IMR-90 (cell line): Measurements from ENCODE around the gene MYADM. TPM values are rescaled to one million over a fixed set of nuclear protein-coding genes. Genes with fewer than 3 reads are reported as not detected.

Experiments
- ATAC-seq: fragments of 200-7000 bp; cut with Tn5 transposase; 2 replicates; pipeline ENCODE4 v1.9.1; 2020; ENCODE audit warnings: low read depth, mild to moderate bottlenecking, moderate library complexity
- BruUV-seq: library from RNA; stranded (reverse); fragments of 400-500 nt; replicated peaks from 2 replicates; lab custom pipeline; 2021; lab: Mats Ljungman, UMichigan
- CTCF ChIA-PET: fragments of 300-600 bp; formaldehyde crosslinking; extraction: SDS; loops from one replicate; lab custom pipeline; 2021; ENCODE audit warnings: antibody characterized with exemption; lab: Yijun Ruan, JAX
- POLR2A ChIA-PET: fragments of 300-600 bp; sonication (Branson Sonifier 250); formaldehyde crosslinking; loops from one replicate; lab custom pipeline; 2022; ENCODE audit warnings: antibody characterized with exemption; ENCODE audit not compliant: unreplicated experiment; lab: Charles Lee
- DNase-seq: peaks from one replicate; pipeline ENCODE4 v3.0.0; 2013
- H2AFZ ChIP-seq: replicated peaks from 2 replicates; pipeline ENCODE3; 2013; ENCODE audit warnings: low read length, mild to moderate bottlenecking; ENCODE audit not compliant: poor library complexity
- H2AK5ac ChIP-seq: 2 replicates; pipeline ENCODE4 v1.6.1; 2013; ENCODE audit warnings: low read depth, low read length, inconsistent platforms
- H2AK9ac ChIP-seq: replicated peaks from 2 replicates; pipeline ENCODE3; 2013; ENCODE audit warnings: mild to moderate bottlenecking, low read depth, low read length, moderate library complexity; ENCODE audit not compliant: poor library complexity
- H2BK120ac ChIP-seq: 2 replicates; pipeline ENCODE4 v1.6.1; 2013; ENCODE audit warnings: low read depth, low read length, inconsistent platforms
- H2BK15ac ChIP-seq: 3 replicates; pipeline ENCODE4 v1.6.1; 2013; ENCODE audit warnings: low read depth, low read length, inconsistent platforms
- H2BK20ac ChIP-seq: 2 replicates; pipeline ENCODE4 v1.6.1; 2013; ENCODE audit warnings: low read depth, mild to moderate bottlenecking, inconsistent platforms, low read length, moderate library complexity
- H2BK5ac ChIP-seq: 2 replicates; pipeline ENCODE4 v1.6.1; 2013; ENCODE audit warnings: mild to moderate bottlenecking, low read depth, low read length, inconsistent platforms; ENCODE audit not compliant: poor library complexity, severe bottlenecking
- H3K14ac ChIP-seq: replicated peaks from 2 replicates; pipeline ENCODE4 v1.6.1; 2013; ENCODE audit warnings: low read depth, low read length, inconsistent platforms
- H3K18ac ChIP-seq: 2 replicates; pipeline ENCODE4 v1.6.1; 2013; ENCODE audit warnings: low read depth, low read length, control low read depth
- H3K23ac ChIP-seq: 2 replicates; pipeline ENCODE4 v1.6.1; 2013; ENCODE audit warnings: low read depth, low read length, inconsistent platforms
- H3K27ac ChIP-seq: 2 replicates; pipeline ENCODE4 v1.5.1; 2013; ENCODE audit warnings: mild to moderate bottlenecking, control low read depth, low read length; ENCODE audit not compliant: insufficient read depth
- H3K27me3 ChIP-seq: 2 replicates; pipeline ENCODE4 v1.6.1; 2013; ENCODE audit warnings: low read length; ENCODE audit not compliant: control insufficient read depth, insufficient read depth
- H3K36me3 ChIP-seq: 2 replicates; pipeline ENCODE4 v1.6.1; 2013; ENCODE audit warnings: low read length, mixed read lengths; ENCODE audit not compliant: control insufficient read depth, insufficient read depth
- H3K4ac ChIP-seq: 2 replicates; pipeline ENCODE4 v1.6.1; 2013; ENCODE audit warnings: low read depth, low read length, inconsistent platforms
- H3K4me1 ChIP-seq: 2 replicates; pipeline ENCODE4 v1.6.1; 2013; ENCODE audit warnings: low read length, mixed read lengths; ENCODE audit not compliant: control insufficient read depth, insufficient read depth
- H3K4me2 ChIP-seq: 2 replicates; pipeline ENCODE4 v1.6.1; 2013; ENCODE audit warnings: low read depth, mild to moderate bottlenecking, control low read depth, low read length, moderate library complexity
- H3K4me3 ChIP-seq: 2 replicates; pipeline ENCODE4 v1.5.1; 2013; ENCODE audit warnings: low read depth, mild to moderate bottlenecking, control low read depth, low read length, moderate library complexity; ENCODE audit not compliant: insufficient read depth
- H3K56ac ChIP-seq: 2 replicates; pipeline ENCODE4 v1.6.1; 2013; ENCODE audit warnings: low read length, inconsistent platforms; ENCODE audit not compliant: insufficient read depth; ENCODE audit errors: extremely low read depth
- H3K79me1 ChIP-seq, 2 experiments: 2 replicates each; pipeline ENCODE4 v1.6.1; 2013; ENCODE audit warnings: low read length in 2 of 2, inconsistent platforms in 1 of 2, low read depth in 1 of 2
- H3K9ac ChIP-seq: 2 replicates; pipeline ENCODE4 v1.6.1; 2013; ENCODE audit warnings: low read depth, low read length, control low read depth
- H3K9me1 ChIP-seq: 2 replicates; pipeline ENCODE4 v1.6.1; 2013; ENCODE audit warnings: low read length, inconsistent platforms; ENCODE audit not compliant: insufficient read depth
- H3K9me3 ChIP-seq: 2 replicates; pipeline ENCODE4 v1.6.1; 2013; ENCODE audit warnings: low read length; ENCODE audit not compliant: control insufficient read depth, insufficient read depth
- H4K20me1 ChIP-seq: 2 replicates; pipeline ENCODE4 v1.6.1; 2013; ENCODE audit warnings: low read length, inconsistent platforms; ENCODE audit not compliant: insufficient read depth
- H4K5ac ChIP-seq: 2 replicates; pipeline ENCODE4 v1.6.1; 2013; ENCODE audit warnings: mild to moderate bottlenecking, low read depth, low read length, control low read depth
- H4K8ac ChIP-seq, 2 experiments: 2 replicates each; pipeline ENCODE4 v1.6.1; 2013; ENCODE audit warnings: low read depth in 2 of 2, low read length in 2 of 2, control low read depth in 1 of 2, inconsistent platforms in 1 of 2
- H4K91ac ChIP-seq: 2 replicates; pipeline ENCODE4 v1.6.1; 2013; ENCODE audit warnings: low read depth, low read length, inconsistent platforms; ENCODE audit not compliant: insufficient read depth
- BHLHE40 ChIP-seq: fragments of 150-350 bp; IDR thresholded peaks from 2 replicates; pipeline ENCODE4 v1.6.1; 2016; ENCODE audit warnings: mild to moderate bottlenecking, low read depth, low read length
- CEBPB ChIP-seq: IDR thresholded peaks from 2 replicates; pipeline ENCODE4 v1.6.1; 2012; ENCODE audit warnings: low read depth, low read length, improper control_type of control experiment
- CHD1 ChIP-seq: IDR thresholded peaks from 2 replicates; pipeline ENCODE4 v1.6.1; 2012; ENCODE audit warnings: low read depth, low read length, improper control_type of control experiment
- CTCF ChIP-seq: conservative IDR thresholded peaks from 2 replicates; pipeline ENCODE4 v1.5.1; 2012; ENCODE audit warnings: mild to moderate bottlenecking, low read depth, low read length, improper control_type of control experiment
- ELK1 ChIP-seq: fragments of 150-350 bp; IDR thresholded peaks from 2 replicates; pipeline ENCODE4 v1.6.1; 2016; ENCODE audit warnings: low read depth, mild to moderate bottlenecking, low read length, moderate library complexity, borderline replicate concordance
- FOS ChIP-seq: fragments of 150-350 bp; IDR thresholded peaks from 2 replicates; pipeline ENCODE4 v1.6.1; 2016; ENCODE audit warnings: low read depth, low read length
- MAFK ChIP-seq: IDR thresholded peaks from 2 replicates; pipeline ENCODE4 v1.6.1; 2012; ENCODE audit warnings: low read depth, low read length, improper control_type of control experiment
- MAZ ChIP-seq: IDR thresholded peaks from 2 replicates; pipeline ENCODE4 v1.6.1; 2012; ENCODE audit warnings: low read depth, mild to moderate bottlenecking, low read length, improper control_type of control experiment, moderate library complexity, borderline replicate concordance
- MXI1 ChIP-seq: IDR thresholded peaks from 2 replicates; pipeline ENCODE4 v1.6.1; 2012; ENCODE audit warnings: low read depth, mild to moderate bottlenecking, low read length, moderate library complexity, borderline replicate concordance
- NFE2L2 ChIP-seq: fragments of 150-350 bp; IDR thresholded peaks from 2 replicates; pipeline ENCODE4 v1.6.1; 2016; ENCODE audit warnings: low read depth, mild to moderate bottlenecking, low read length
- POLR2A ChIP-seq: IDR thresholded peaks from 2 replicates; pipeline ENCODE4 v1.6.1; 2012; ENCODE audit warnings: mild to moderate bottlenecking, low read depth, low read length
- RAD21 ChIP-seq: IDR thresholded peaks from 2 replicates; pipeline ENCODE4 v1.6.1; 2012; ENCODE audit warnings: low read length, improper control_type of control experiment
- RFX5 ChIP-seq: IDR thresholded peaks from 2 replicates; pipeline ENCODE4 v1.8.0; 2012; ENCODE audit warnings: low read depth, mild to moderate bottlenecking, low read length, moderate library complexity
- SMC3 ChIP-seq: fragments of 150-350 bp; IDR thresholded peaks from 2 replicates; pipeline ENCODE4 v1.6.1; 2016; ENCODE audit warnings: low read depth, mild to moderate bottlenecking, antibody characterized with exemption, low read length, moderate library complexity
- USF2 ChIP-seq: fragments of 150-350 bp; IDR thresholded peaks from 2 replicates; pipeline ENCODE4 v1.6.1; 2017; ENCODE audit warnings: mild to moderate bottlenecking, antibody characterized with exemption, low read length, low read depth
- WGBS, 2 experiments: methylation state at CpG; one replicate each; pipeline versions ENCODE4 v1.1.5 to v1.1.7; 2013; ENCODE audit warnings: missing lambda C conversion rate in 2 of 2; ENCODE audit not compliant: insufficient read length in 1 of 2; ENCODE audit errors: extremely low coverage in 2 of 2; 5-methylcytosine and 5-hydroxymethylcytosine counted together
- dilution Hi-C: fragments of 300-500 bp; cut with HindIII; formaldehyde crosslinking; loops from one replicate; pipeline ENCODE4 v1.14.3; 2018; ENCODE audit warnings: low sequenced_read_pairs; ENCODE audit not compliant: unreplicated experiment
- in situ Hi-C: fragments of 300-500 bp; cut with MboI; formaldehyde crosslinking; loops from 3 replicates; pipeline ENCODE4 v1.14.3; 2019; ENCODE audit warnings: low sequenced_read_pairs, inconsistent platforms, mixed read lengths
- intact Hi-C: fragments of 100-400 bp; cut with micrococcal nuclease; formaldehyde crosslinking; loops from 2 replicates; pipeline ENCODE4 v1.10.0; 2022
- polyA plus RNA-seq, 3 experiments: library from polyadenylated mRNA; depleted of rRNA; stranded (reverse); fragments of >200 nt; gene quantifications; 2 replicates each; pipeline ENCODE4 v1.2.3, GENCODE V29; 2012; ENCODE audit warnings: low replicate concordance in 1 of 3
- total RNA-seq: library from RNA; depleted of rRNA; stranded (reverse); fragments of >200 nt; gene quantifications from 2 replicates; pipeline ENCODE4 v1.2.3, GENCODE V29; 2012

Gene MYADM
- total and polyA plus RNA-seq, 2 of the 4 experiments (the other 2 are of a cell fraction): 4.8 to 96.1 TPM

- no peak overlapping the region for H2BK5ac ChIP-seq
- H3K18ac ChIP-seq: no peak overlapping the region
- BruUV-seq: no TSS peak
- no peak overlapping the region for H2BK20ac ChIP-seq
- no peak overlapping the region for H2BK15ac ChIP-seq
- ChIA-PET POLR2A (no interaction called here), CTCF (no interaction called here)
- H3K36me3 ChIP-seq: peaks cover 39% of the 10 kb centered on the region
- no peaks in the 10 kb centered on the region for H3K9me3 ChIP-seq
- H4K91ac ChIP-seq: no peak overlapping the region
- H4K20me1 ChIP-seq: peaks cover 58% of the 10 kb centered on the region
- no peak overlapping the region for H3K56ac ChIP-seq
- intact Hi-C loops: no loop called here
- H3K27ac ChIP-seq: no peak overlapping the region
- dilution Hi-C loops: no loop called here
- no peak overlapping the region for H2BK120ac ChIP-seq
- H2AK5ac ChIP-seq: no peak overlapping the region
- H3K4me1 ChIP-seq: peaks cover 5% of the 10 kb centered on the region
- no peak overlapping the region for H2AK9ac ChIP-seq
- H3K27me3 ChIP-seq: 0 out of 2 replicates have a peak, but pooled peaks cover 3% of the 10 kb centered on the region
- H3K23ac ChIP-seq: no peak overlapping the region
- peaks cover 13 to 42% of the 10 kb centered on the region in 2 experiments for H3K79me1 ChIP-seq
- peaks cover 11% of the 10 kb centered on the region for H3K9me1 ChIP-seq
- WGBS, 2 experiments: 93% methylated on average over 10 of the region's 17 CpGs; no CpG with 5 or more reads in 1 of the 2 experiments
- in situ Hi-C loops: loop anchor here (10.0 kb wide), 1 partner anchor 579 kb away; no protein-coding TSS in a partner anchor
- no peak overlapping the region for H4K8ac ChIP-seq
- H3K4me2 ChIP-seq: no peak overlapping the region
- H3K4me3 ChIP-seq: no peak overlapping the region
- no peak overlapping the region for H3K4ac ChIP-seq
- no peak overlapping the region for H3K9ac ChIP-seq
- ATAC-seq (no peak), DNase-seq (no peak)
- H4K5ac ChIP-seq: no peak overlapping the region
- H2AFZ ChIP-seq: no peak overlapping the region
- no peak overlapping the region for H3K14ac ChIP-seq
- no peak for TF ChIP-seq NFE2L2
- TF ChIP-seq BHLHE40: no peak
- TF ChIP-seq FOS: no peak
- no peak for TF ChIP-seq ELK1
- no peak for TF ChIP-seq RAD21
- no peak for TF ChIP-seq MAFK
- no peak for TF ChIP-seq CEBPB
- TF ChIP-seq USF2: no peak
- TF ChIP-seq CHD1: no peak
- TF ChIP-seq MAZ: no peak
- no peak for TF ChIP-seq SMC3
- TF ChIP-seq RFX5: no peak
- no peak for TF ChIP-seq CTCF
- no peak for TF ChIP-seq MXI1
- TF ChIP-seq POLR2A: no peak; the same call in 1 of the 2 replicates
Measured at GRCh38 chr19:53875602-53876325, 8.1 kb downstream of the MYADM start.
